ENCODE data around the gene TTC7B.

TTC7B gene

DNA sequence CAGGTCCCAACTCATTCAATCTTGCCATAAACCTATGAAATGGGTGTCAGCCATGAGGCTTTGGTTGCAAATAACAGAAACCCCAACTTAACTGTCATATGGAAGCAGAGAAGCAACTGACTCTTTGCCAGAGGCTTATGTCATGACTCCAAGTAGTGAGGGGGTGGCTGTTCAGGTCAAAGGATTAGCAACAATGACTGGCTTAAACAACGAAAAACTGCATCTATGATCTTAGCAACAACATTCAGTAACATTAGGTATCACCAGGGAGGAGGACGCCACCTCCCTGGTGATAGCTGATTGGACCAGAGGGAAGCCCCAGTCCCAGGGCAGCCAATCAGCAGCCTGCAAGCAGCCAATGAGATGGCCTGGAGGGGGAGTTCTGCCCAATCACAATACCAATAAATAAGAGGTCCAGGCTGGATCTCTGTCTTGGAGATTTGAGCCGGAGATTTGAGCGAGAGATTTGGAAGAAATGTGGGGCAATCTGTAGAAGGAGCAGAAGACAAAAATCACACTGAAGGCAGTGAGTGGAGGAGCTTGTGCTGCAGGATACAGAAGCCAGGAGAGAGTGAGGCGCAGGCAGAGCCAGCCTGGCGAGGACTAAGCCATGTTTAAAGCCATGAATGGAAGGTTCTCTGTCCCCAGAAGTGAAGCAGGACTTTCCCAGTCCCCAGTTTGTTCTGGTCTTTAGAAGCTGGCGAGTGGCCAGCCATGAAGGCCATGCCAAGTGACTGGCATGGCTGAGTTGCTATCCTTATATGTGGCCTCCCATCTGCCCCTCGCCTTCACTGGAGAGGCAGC lies 326.1 kb downstream of the TTC7B start:
- DNase-seq (ENCODE audit: low read depth in 2 of 2) = no peak

DNA sequence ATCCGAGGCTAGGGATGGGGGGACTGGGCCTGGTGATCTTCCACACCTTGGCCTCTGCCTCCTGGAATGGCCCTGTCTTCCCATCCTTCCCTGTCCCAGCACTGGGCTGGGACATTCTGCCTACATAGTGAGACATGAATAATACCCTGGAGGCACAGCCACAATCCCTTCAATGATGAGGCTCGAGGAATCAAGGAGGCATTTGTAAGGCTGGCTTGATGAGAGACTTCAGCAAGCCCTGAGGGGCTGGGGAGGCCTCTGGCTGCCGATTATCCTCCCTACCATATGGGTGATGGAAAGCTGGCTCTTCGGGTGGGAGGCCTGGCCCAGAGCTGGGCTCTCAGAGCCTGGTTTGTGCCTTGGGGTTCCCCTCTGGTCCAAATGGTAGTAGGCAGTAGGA lies 326.9 kb downstream of the TTC7B start:
- DNase-seq (ENCODE audit: low read depth in 2 of 2) = no peak

GRCh38 chr14:90488256-90488655 lies 328.0 kb downstream of the TTC7B start:
- no peak for DNase-seq (ENCODE audit: low read depth in 2 of 2)

DNA sequence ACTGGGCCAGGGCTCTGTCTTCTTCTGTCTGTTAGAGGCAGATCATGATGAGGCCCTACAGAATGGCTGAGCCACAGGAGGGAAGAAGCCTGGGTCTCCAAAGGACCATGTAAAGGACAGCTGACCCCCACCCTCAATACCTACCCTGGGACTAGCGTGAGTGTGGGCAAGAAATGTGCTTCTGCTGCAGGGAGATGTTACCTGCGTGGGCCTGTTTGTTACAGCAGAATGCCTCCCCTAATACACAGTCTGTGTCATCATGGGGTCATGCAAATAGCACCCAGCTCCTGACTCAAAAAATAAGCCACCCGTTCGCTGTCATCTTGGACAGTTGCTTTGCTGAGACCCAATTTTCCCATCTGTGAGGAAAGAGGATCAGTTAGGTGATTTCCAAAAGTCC lies 328.8 kb downstream of the TTC7B start:
- DNase-seq (ENCODE audit: low read depth in 2 of 2) = no peak

- DNase-seq (ENCODE audit: low read depth in 2 of 2) = no peak
Observed at GRCh38 chr14:90487031-90487430, 329.2 kb downstream of the TTC7B start.

DNA sequence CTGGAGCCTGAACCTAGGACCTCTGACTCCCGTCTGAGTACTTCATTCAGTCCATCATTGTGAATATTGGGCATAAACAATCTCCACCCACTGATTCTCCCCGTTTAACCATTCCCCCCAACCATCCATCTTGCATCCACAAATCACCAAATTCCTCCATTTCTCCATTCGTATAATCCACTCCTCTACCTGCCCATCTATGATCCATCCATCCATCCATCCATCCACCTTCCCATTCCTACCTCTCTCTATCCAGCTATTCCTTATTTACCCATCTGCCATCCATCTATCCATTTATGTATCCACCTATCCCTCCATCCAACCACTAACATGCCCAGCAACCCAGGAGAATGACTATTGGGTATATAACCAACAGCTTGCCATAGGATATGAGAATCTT lies 331.9 kb downstream of the TTC7B start:
- DNase-seq (ENCODE audit: low read depth in 2 of 2) = no peak

DNA sequence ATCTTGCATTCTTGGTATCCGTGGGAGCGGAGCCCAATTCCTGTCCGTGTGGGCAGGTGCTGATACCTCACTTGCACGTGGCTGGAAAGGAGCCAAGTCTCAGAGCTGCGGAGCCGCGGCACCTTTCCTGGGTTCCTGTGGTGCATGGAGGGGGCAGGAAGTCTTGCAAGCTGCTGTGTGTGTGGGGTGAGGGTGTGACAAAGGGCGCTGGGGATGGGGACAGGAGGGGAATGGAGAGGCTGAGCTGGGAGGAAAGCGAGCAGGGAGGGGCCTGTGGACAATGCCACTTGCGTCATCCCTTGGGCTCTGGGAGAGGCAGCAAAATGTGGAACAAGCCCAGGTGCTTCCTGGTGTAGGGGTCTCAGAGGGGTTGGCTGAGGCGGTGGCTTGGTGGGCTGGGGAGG lies 332.7 kb downstream of the TTC7B start:
- DNase-seq (ENCODE audit: low read depth in 2 of 2) = no peak

- no peak for DNase-seq (ENCODE audit: low read depth in 2 of 2)
Observed at GRCh38 chr14:90483117-90483516, 333.1 kb downstream of the TTC7B start.

DNA sequence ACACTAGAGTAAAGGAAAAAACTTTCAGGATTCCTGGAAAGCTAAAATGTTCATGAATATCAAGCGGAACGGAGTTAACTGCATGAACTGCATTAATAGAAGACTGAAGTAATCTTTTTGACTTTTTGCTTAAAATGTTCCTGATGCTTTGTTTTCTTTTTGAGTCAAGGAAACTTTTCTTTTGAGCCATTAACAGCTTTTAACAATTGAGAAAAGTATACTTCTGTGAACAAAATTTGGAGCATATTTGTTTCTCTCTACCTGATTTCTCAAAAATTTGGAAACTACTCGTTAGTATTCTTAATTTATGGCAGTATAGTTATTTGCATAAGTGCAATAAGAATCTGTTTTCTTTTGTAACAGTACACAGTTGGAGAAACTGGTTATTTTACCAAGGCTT lies 340.9 kb downstream of the TTC7B start:
- DNase-seq (ENCODE audit: low read depth in 2 of 2) = no peak
